Posterior vena cava (tissue), 2 donors: ENCODE data around the gene BFSP2. TPM values are rescaled to one million over a fixed set of nuclear protein-coding genes. Genes with fewer than 3 reads are reported as not detected.

Source experiments
- DNase-seq: peaks from one replicate; pipeline ENCODE4 v3.0.0-alpha.2; 2020; ENCODE audit warnings: low spot score
- intact Hi-C, 2 donors: fragments of 100-400 bp; cut with DNase I; formaldehyde crosslinking; loops; one replicate each; pipeline versions ENCODE4 v1.14.1 to v1.14.2; 2022 to 2023
- long read RNA-seq, 2 donors: library from polyadenylated mRNA; unstranded; transcript quantifications; one replicate each; pipeline ENCODE4 v2.0.0, GENCODE V29; 2020 to 2021
- total RNA-seq, 2 donors: library from RNA; stranded (reverse); fragmentation: NEBNext Ultra II Directional; extraction: Animal tissue kit (Norgen Biotek cat#: 25700); gene quantifications; one replicate each; pipeline ENCODE4 v1.2.1, GENCODE V29; 2021
- donor health status: DM: yes; HTN: yes; CAD: no.
- donor health status: DM: yes; HTN: yes; CAD: no.

Gene BFSP2
- total RNA-seq = not detected
- long read RNA-seq, donor 1 = 0 reads
- long read RNA-seq, donor 2 = 0 reads

- DNase-seq = no peak
- intact Hi-C loops = no loop called here
Measured at GRCh38 chr3:133400006-133400515, at the start of gene BFSP2. TSS of gene BFSP2 (plus strand) at chr3:133400056. CDS start at chr3:133400084, 28 bp downstream.

GRCh38 chr3:133354721-133355120, 45.1 kb upstream of the BFSP2 start:
- no peak for DNase-seq
- intact Hi-C loops = no loop called here

- intact Hi-C loops = no loop called here
- DNase-seq = no peak
Measured at GRCh38 chr3:133360476-133360875, 39.4 kb upstream of the BFSP2 start.

GRCh38 chr3:133361011-133361410, 38.8 kb upstream of the BFSP2 start:
- no peak for DNase-seq
- intact Hi-C loops = no loop called here

GRCh38 chr3:133361435-133361834, 38.4 kb upstream of the BFSP2 start:
- intact Hi-C loops = no loop called here
- DNase-seq = no peak

GRCh38 chr3:133362539-133362938, 37.3 kb upstream of the BFSP2 start:
- intact Hi-C loops = no loop called here
- DNase-seq = no peak

GRCh38 chr3:133364704-133365103, 35.2 kb upstream of the BFSP2 start:
- no peak for DNase-seq
- intact Hi-C loops = no loop called here

- intact Hi-C loops = no loop called here
- no peak for DNase-seq
Measured at GRCh38 chr3:133366921-133367320, 32.9 kb upstream of the BFSP2 start.

GRCh38 chr3:133367403-133367802, 32.5 kb upstream of the BFSP2 start:
- DNase-seq = no peak
- intact Hi-C loops = no loop called here

GRCh38 chr3:133367956-133368355, 31.9 kb upstream of the BFSP2 start:
- DNase-seq = no peak

GRCh38 chr3:133368371-133369067, 31.3 kb upstream of the BFSP2 start:
- intact Hi-C loops = no loop called here
- DNase-seq = no peak

More at GRCh38 chr3:133367956-133368355, 31.9 kb upstream of the BFSP2 start:
- intact Hi-C loops = no loop called here

GRCh38 chr3:133369068-133369440, 30.8 kb upstream of the BFSP2 start:
- intact Hi-C loops = no loop called here
- no peak for DNase-seq

GRCh38 chr3:133371181-133371580, 28.7 kb upstream of the BFSP2 start:
- DNase-seq = no peak
- intact Hi-C loops = no loop called here

GRCh38 chr3:133371676-133372075, 28.2 kb upstream of the BFSP2 start:
- DNase-seq = no peak
- intact Hi-C loops = no loop called here

GRCh38 chr3:133374708-133375402, 25.0 kb upstream of the BFSP2 start:
- intact Hi-C loops = loop anchor here in 1 of 2 donors (5.0 kb wide), 1 partner anchor 333 kb away; no protein-coding TSS in a partner anchor
- DNase-seq = no peak

- intact Hi-C loops = loop anchor here in 1 of 2 donors (5.0 kb wide), 1 partner anchor 333 kb away; no protein-coding TSS in a partner anchor
Measured at GRCh38 chr3:133375403-133375745, 24.5 kb upstream of the BFSP2 start.

GRCh38 chr3:133376810-133377209, 23.0 kb upstream of the BFSP2 start:
- intact Hi-C loops = loop anchor here in 1 of 2 donors (5.0 kb wide), 1 partner anchor 335 kb away; no protein-coding TSS in a partner anchor
- DNase-seq = no peak

More at GRCh38 chr3:133375403-133375745, 24.5 kb upstream of the BFSP2 start:
- DNase-seq = no peak

GRCh38 chr3:133377396-133377795, 22.5 kb upstream of the BFSP2 start:
- intact Hi-C loops = loop anchor here in 1 of 2 donors (5.0 kb wide), 1 partner anchor 335 kb away; no protein-coding TSS in a partner anchor
- DNase-seq = no peak

GRCh38 chr3:133379926-133380325, 19.9 kb upstream of the BFSP2 start:
- no peak for DNase-seq
- intact Hi-C loops = loop anchor here (5.0 to 10.0 kb wide), 2 partner anchors 338 to 645 kb away; no protein-coding TSS in a partner anchor
